Right hindlimb (tissue), 1 donor: ENCODE measurements around the gene CASZ1.

Experiments used
- DNase-seq: peaks from one replicate; pipeline ENCODE4 v3.0.0-alpha.2; 2018

The CASZ1 gene

GRCh38 chr1:10791105-10791951, 5.1 kb downstream of the CASZ1 start:
- DNase-seq = no peak

GRCh38 chr1:10789803-10790702, 6.4 kb downstream of the CASZ1 start:
- no peak for DNase-seq

DNA sequence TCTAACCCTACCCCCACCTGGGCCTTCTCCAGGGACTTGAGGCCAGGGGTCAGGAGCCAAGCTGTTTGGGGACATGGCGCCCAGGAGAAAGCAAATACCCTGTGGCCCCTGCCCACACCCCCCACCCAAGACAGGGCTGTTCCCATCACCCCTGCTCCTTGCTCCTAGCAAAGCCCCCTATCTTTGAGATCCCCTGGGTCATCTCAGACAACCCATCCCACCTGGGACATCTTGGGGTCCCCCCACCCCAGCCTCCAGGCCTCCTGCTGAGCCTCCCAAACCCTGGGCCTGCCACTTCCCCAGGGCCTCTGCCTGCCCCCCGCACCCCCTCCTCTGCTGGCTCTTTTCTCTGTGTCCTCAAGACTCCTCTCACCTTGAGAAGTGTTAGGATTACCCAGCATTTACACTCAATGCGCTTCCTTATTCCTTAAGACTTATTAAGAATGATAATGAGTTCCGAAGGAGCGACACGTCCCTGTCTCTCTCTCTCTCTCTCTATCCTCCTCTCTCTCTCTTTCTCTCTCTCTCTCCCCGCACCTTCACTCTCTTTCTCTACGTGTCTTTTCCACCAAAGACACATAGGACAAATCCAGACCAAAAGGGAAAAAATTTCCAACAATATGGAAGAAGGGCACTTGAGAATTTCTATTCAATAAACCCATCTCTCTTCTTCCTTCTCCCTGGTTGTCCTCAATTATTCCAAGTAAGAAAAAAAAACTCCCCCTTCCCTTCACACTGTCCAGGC, 7.2 kb downstream of the CASZ1 start:
- DNase-seq = no peak

DNA sequence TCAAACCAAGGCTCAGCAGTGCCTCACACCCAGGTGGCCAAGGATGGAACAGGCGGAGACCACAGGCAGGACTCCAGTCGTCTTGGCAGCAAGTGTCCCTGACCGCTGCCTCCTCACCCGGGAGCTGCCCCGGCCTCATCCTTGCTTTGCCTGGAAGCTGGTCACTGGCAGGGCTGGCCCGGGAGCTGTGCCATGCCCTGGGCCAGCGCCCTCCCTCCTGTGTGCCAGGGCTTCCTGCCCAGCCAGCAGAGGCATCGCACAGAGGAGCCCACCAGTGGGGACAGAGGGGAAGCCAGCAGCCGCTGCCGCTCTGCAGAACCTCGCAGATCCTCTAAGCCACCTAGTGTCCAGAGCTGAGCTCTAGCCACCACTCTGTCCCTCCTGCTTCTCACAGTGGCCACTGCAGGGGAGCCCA, 7.8 kb downstream of the CASZ1 start:
- peak; percentile 51 for DNase-seq

DNA sequence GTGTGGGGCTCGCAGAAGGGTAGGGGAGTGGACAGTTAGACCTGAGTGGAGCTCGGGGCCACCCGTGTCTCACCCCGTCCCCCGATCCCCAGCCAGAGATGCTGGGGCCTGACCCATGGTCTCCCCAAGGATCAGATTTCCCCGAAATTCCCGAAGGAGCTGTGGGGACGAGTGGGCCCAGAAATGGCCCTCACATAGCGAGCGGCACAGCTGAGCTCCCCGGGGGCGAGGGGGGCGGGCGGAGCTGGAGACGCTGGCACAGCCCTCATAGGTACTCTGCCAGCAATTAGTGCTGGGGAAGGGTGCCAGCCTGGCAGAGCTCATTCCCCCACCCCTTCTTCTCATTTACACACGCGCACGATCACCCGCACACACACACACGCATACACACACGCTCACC, 9.2 kb downstream of the CASZ1 start:
- DNase-seq = no peak

DNA sequence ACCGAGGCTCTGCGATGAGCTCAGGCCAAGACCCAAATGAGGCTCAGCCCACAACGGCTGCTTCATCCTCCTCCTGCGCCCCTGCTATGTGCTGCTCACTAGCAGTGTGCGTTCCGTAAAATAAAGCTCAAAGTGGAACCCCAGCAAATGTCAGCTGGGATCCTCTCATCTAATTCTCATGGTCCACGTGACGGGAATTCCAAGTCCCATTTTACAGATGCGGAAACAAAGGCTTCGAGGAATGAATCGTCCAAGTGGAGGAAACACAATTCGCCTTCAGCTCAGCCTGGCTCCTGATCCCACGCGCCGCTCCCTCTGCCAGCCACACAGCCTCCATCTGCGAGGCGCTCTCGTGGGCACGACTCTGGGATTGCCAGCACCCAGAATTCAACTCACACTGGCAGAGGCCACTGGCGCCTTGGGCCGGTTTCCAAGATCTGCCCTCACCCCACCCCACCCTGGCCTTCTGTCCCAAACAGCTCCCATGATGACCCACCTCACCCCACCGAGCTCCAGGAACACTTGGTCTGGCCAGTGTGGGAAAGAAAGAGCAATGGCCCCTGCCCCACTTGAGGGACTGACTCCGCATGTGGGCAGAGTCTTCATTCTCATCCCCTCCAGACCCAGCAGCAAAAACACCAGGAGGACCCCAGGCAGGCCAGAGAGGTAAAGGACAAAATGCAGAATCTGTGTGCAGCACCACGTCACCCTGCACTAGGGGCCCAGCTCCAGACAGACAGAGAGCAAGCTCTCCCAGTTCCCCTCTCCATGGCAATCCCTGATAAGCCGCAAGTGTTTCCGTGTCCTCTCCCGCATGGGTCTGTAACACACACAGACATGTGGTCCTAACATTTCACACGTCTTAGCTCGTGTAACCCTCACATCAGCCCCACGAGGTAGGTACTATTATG, 10.5 kb downstream of the CASZ1 start:
- no peak for DNase-seq

- no peak for DNase-seq
Observed at GRCh38 chr1:10784998-10785727, 11.3 kb downstream of the CASZ1 start.

GRCh38 chr1:10782491-10783244, 13.8 kb downstream of the CASZ1 start:
- no peak for DNase-seq

DNA sequence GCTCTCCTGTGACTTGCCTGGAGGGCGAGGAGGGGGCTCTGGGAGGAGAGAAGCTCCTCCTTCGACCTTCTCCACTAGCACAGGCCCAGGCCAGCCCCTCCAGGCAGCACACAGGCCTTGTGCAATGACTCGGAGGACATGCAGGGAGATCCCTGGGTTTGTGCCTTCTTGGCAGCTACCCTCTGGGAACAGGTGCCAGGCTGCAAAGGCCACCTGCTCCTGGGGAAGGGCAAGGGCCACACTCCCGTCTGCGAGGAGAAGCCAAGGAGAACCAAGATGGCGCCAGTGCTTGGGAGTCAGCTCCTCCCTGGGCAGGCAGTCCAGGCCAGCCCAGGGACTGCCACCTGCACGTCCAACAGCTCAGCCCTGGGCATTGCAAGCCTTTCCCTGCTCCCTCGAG, 15.3 kb downstream of the CASZ1 start:
- DNase-seq = no peak

DNA sequence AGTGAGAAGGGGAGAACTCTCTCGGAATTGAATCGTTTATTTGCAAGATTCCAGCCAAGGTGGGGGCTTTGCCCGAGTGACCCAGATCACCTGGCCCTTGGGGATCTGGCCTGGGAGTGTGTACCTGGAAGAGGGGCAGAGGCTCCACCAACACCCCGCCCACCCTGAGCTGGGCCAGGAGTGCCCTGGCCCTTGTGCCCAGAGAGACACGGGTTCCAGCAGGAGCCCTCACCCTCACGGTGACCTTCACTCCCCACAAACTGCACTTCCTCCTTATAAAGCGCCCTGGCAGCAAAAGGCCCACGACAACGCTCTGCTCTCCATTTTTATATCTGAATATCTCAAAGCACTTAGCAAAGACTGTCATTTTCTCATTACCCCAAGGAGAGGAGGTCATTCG, 16.6 kb downstream of the CASZ1 start:
- no peak for DNase-seq

DNA sequence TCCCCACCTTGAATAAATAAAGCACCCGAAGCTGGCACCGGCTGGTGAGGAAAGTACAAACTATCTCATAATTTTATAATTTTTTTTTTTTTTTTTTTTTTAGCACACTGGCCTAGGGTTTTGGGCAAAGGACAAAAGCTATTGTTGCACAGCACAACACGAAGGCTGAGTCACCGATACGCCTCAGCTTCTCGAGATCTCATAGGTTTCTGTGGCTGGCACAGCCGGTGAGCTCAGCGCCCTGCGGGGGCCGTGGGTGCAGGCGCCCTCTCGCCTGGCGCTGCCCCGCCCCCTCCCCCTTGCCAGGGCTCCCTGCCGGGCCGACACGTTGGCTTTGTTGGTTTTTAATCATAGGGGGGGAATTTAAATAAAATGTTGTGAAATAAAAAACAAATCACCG, 17.2 kb downstream of the CASZ1 start:
- no peak for DNase-seq

- DNase-seq = no peak
Observed at GRCh38 chr1:10778640-10779039, 17.8 kb downstream of the CASZ1 start.

- DNase-seq = no peak
Observed at GRCh38 chr1:10777749-10778574, 18.5 kb downstream of the CASZ1 start.

GRCh38 chr1:10776190-10776905, 20.1 kb downstream of the CASZ1 start:
- no peak for DNase-seq

DNA sequence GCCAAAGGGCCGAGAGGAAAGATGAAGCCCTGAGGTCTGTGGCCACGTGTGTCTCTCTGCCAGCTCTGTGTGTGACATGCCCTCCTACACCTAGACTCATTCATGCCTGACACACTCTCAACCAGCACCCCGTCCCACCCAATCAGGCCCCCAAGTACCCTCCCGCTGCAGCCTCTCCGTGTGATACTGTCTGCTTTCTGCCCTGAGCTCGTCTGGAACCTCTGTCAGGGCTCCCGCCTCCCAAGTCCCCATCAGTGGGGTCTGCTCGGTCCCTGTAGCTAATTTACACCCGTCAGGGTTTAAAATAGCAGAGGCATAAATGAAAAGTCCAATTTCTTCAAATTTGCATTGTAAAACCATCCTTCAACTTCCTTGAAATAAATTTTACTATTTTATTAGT, 20.7 kb downstream of the CASZ1 start:
- no peak for DNase-seq

- DNase-seq = no peak
Observed at GRCh38 chr1:10774615-10775310, 21.7 kb downstream of the CASZ1 start.

- no peak for DNase-seq
Observed at GRCh38 chr1:10773851-10774614, 22.4 kb downstream of the CASZ1 start.

DNA sequence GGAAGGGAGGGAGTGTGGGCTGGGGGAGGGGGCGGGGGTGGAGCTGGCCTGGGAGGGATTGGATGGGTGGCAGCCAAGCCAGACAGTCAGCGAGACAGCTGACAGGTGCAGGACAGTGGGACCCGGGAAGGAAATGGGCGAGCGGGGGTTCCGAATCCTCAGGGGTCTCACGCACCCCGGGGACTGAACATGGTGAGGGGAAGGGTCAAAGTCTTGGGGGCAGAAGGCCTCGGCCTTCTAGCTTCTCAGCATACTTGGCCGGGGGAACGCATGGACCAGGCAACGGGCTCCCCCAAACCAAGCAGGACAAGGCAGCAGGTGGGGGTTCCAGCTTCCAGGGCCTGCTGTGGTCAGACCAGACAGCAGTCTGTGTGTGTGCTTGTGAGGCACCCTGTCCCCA, 23.1 kb downstream of the CASZ1 start:
- DNase-seq = no peak
